Panc1 (cell line): ENCODE measurements around the gene SSUH2. TPM values are rescaled to one million over a fixed set of nuclear protein-coding genes. Genes with fewer than 3 reads are reported as not detected.

ENCODE experiments used
- ATAC-seq: fragments of 200-7000 bp; cut with Tn5 transposase; 2 replicates; pipeline ENCODE4 v1.9.1; 2020; ENCODE audit warnings: mild to moderate bottlenecking, moderate library complexity
- BruUV-seq: library from RNA; stranded (reverse); fragments of 400-500 nt; replicated peaks from 2 replicates; lab custom pipeline; 2021; lab: Mats Ljungman, UMichigan
- CTCF ChIA-PET: fragments of 300-600 bp; sonication (Branson Sonifier 250); formaldehyde crosslinking; loops from one replicate; lab custom pipeline; 2022; ENCODE audit warnings: antibody characterized with exemption; lab: Charles Lee
- POLR2A ChIA-PET: fragments of 300-600 bp; sonication (Branson Sonifier 250); formaldehyde crosslinking; loops from one replicate; lab custom pipeline; 2022; ENCODE audit warnings: antibody characterized with exemption; lab: Charles Lee
- DNase-seq: peaks from one replicate; pipeline ENCODE4 v3.0.0-alpha.2; 2010; ENCODE audit warnings: low read depth, low spot score
- H3K27ac ChIP-seq: 2 replicates; pipeline ENCODE4 v1.5.1; 2011; ENCODE audit warnings: mild to moderate bottlenecking, low read length, inconsistent platforms
- H3K27me3 ChIP-seq: fragments of 200-500 bp; sonication (Bioruptor generic); 2 replicates; pipeline ENCODE4 v1.6.0; 2014; ENCODE audit warnings: low read length, inconsistent platforms; ENCODE audit not compliant: control insufficient read depth, insufficient read depth
- H3K36me3 ChIP-seq: fragments of 200-500 bp; sonication (Bioruptor generic); 2 replicates; pipeline ENCODE4 v1.5.1; 2014; ENCODE audit warnings: inconsistent platforms, mild to moderate bottlenecking, low read length, moderate library complexity; ENCODE audit not compliant: control insufficient read depth, insufficient read depth
- H3K4me1 ChIP-seq: 2 replicates; pipeline ENCODE4 v1.5.1; 2011; ENCODE audit warnings: inconsistent platforms, mild to moderate bottlenecking, low read length, moderate library complexity; ENCODE audit not compliant: control insufficient read depth, insufficient read depth
- H3K4me3 ChIP-seq, 2 experiments: 2 replicates each; pipeline ENCODE4 v1.5.1; 2011 to 2012; ENCODE audit warnings: low read depth in 2 of 2, low read length in 2 of 2, mild to moderate bottlenecking in 2 of 2, inconsistent platforms in 1 of 2, moderate library complexity in 1 of 2
- H3K9me3 ChIP-seq: fragments of 200-500 bp; sonication (Bioruptor generic); 2 replicates; pipeline ENCODE4 v1.5.1; 2014; ENCODE audit warnings: low read depth, mild to moderate bottlenecking, inconsistent platforms, low read length, moderate library complexity; ENCODE audit not compliant: control insufficient read depth, insufficient read depth
- CTCF ChIP-seq: fragments of 450-650 bp; IDR thresholded peaks from 2 replicates; pipeline ENCODE4 v1.5.1; 2017; ENCODE audit warnings: mild to moderate bottlenecking
- POLR2AphosphoS5 ChIP-seq: IDR thresholded peaks from 2 replicates; pipeline ENCODE4 v1.6.1; 2012; ENCODE audit warnings: mild to moderate bottlenecking, low read depth, low read length, moderate library complexity
- REST ChIP-seq, 2 experiments: IDR thresholded peaks; 2 replicates each; pipeline ENCODE4 v1.6.1; 2011 to 2012; ENCODE audit warnings: low read depth in 2 of 2, control low read depth in 1 of 2, low read length in 1 of 2, mild to moderate bottlenecking in 1 of 2, moderate library complexity in 1 of 2; ENCODE audit not compliant: insufficient read depth in 1 of 2
- SIN3A ChIP-seq: IDR thresholded peaks from 2 replicates; pipeline ENCODE4 v1.6.1; 2012; ENCODE audit warnings: low read depth, mild to moderate bottlenecking, low read length, moderate library complexity, borderline replicate concordance; ENCODE audit not compliant: insufficient read depth
- TCF7L2 ChIP-seq: IDR thresholded peaks from 2 replicates; pipeline ENCODE4 v1.6.1; 2011; ENCODE audit warnings: mild to moderate bottlenecking, low read depth, low read length, inconsistent platforms
- in situ Hi-C: cut with HindIII; loops from 2 replicates; pipeline ENCODE4 v1.10.0; 2016; ENCODE audit warnings: low sequenced_read_pairs, low pct_unique_long_range_greater_than_20kb
- intact Hi-C: fragments of 100-400 bp; cut with micrococcal nuclease; formaldehyde crosslinking; loops from one replicate; pipeline ENCODE4 v1.10.0; 2022; ENCODE audit not compliant: unreplicated experiment
- total RNA-seq: library from RNA; stranded (reverse); gene quantifications from one replicate; pipeline ENCODE4 v1.2.1, GENCODE V29; 2021; ENCODE audit not compliant: unreplicated experiment

Gene SSUH2
- total RNA-seq, 1 experiment from 2014 or later, result not detected

- H3K27ac ChIP-seq, result no peak overlapping the region
- H3K4me3 ChIP-seq, result no peak overlapping the region
- no TSS peak for BruUV-seq
- no peaks in the 10 kb centered on the region for H3K9me3 ChIP-seq
- H3K36me3 ChIP-seq, result no peaks in the 10 kb centered on the region
- CTCF ChIA-PET, result no interaction called here
- DNase-seq (no peak), ATAC-seq (no peak)
- intact Hi-C loops (no loop called here), in situ Hi-C loops (no loop called here)
- no peaks in the 10 kb centered on the region for H3K4me1 ChIP-seq
- no peak for TF ChIP-seq TCF7L2
- no peak for TF ChIP-seq SIN3A
- no peak for TF ChIP-seq CTCF
- TF ChIP-seq REST (IDR thresholded peaks at IDR 0.05; ENCODE audit: insufficient read depth in 1 of 2, low read depth in 2 of 2, low read length in 1 of 2), result no peak
- TF ChIP-seq POLR2AphosphoS5, result no peak
- no peaks in the 10 kb centered on the region for H3K27me3 ChIP-seq
- POLR2A ChIA-PET, result no interaction called here
Observed at GRCh38 chr3:8589880-8590556, 54.6 kb downstream of the SSUH2 start.

- Histone ChIP-seq H3K9me3 (no peaks in the 10 kb centered on the region), H3K36me3 (no peaks in the 10 kb centered on the region), H3K27me3 (no peaks in the 10 kb centered on the region), H3K4me1 (no peaks in the 10 kb centered on the region), H3K4me3 (no peak overlapping the region), H3K27ac (no peak overlapping the region)
- ChIA-PET POLR2A (no interaction called here), CTCF (no interaction called here)
- TF ChIP-seq CTCF (no peak), TCF7L2 (no peak), POLR2AphosphoS5 (no peak), REST (IDR thresholded peaks at IDR 0.05; ENCODE audit: insufficient read depth in 1 of 2, low read depth in 2 of 2, low read length in 1 of 2) (no peak), SIN3A (no peak)
- intact Hi-C loops (no loop called here), in situ Hi-C loops (no loop called here)
- DNase-seq (no peak), ATAC-seq (no peak)
- no TSS peak for BruUV-seq
Observed at GRCh38 chr3:8584661-8585060, 59.9 kb downstream of the SSUH2 start.
